GM23248 (cell line): ENCODE data around the gene NAT9. TPM values are rescaled to one million over a fixed set of nuclear protein-coding genes. Genes with fewer than 3 reads are reported as not detected.

ENCODE experiments used
- DNase-seq: peaks from one replicate; pipeline ENCODE4 v3.0.0-alpha.2; 2015
- H2AFZ ChIP-seq: fragments of 200-600 bp; sonication (generic); 2 replicates; pipeline ENCODE4 v1.6.1; 2016; ENCODE audit warnings: antibody characterized with exemption
- H3F3A ChIP-seq: fragments of 200-600 bp; sonication (generic); 2 replicates; pipeline ENCODE4 v1.6.1; 2016; ENCODE audit warnings: mild to moderate bottlenecking, antibody characterized with exemption, mixed run types; ENCODE audit not compliant: insufficient read depth
- H3K27ac ChIP-seq: fragments of 200-600 bp; sonication (generic); 2 replicates; pipeline ENCODE4 v1.5.1; 2016; ENCODE audit warnings: mild to moderate bottlenecking
- H3K27me3 ChIP-seq: fragments of 200-600 bp; sonication (generic); replicated peaks from 2 replicates; pipeline ENCODE4 v1.6.1; 2016; ENCODE audit warnings: mild to moderate bottlenecking; ENCODE audit not compliant: insufficient read depth
- H3K36me3 ChIP-seq: fragments of 200-600 bp; sonication (generic); 2 replicates; pipeline ENCODE4 v1.6.1; 2016; ENCODE audit warnings: low read depth, mild to moderate bottlenecking
- H3K4me1 ChIP-seq: fragments of 200-600 bp; sonication (generic); 2 replicates; pipeline ENCODE4 v1.6.1; 2016; ENCODE audit warnings: mild to moderate bottlenecking; ENCODE audit not compliant: insufficient read depth
- H3K4me2 ChIP-seq: fragments of 200-600 bp; sonication (generic); one replicate; pipeline ENCODE4 v1.6.1; 2016; ENCODE audit warnings: mild to moderate bottlenecking; ENCODE audit not compliant: unreplicated experiment
- H3K4me3 ChIP-seq: fragments of 200-600 bp; sonication (generic); 2 replicates; pipeline ENCODE4 v1.5.1; 2016; ENCODE audit warnings: mild to moderate bottlenecking
- H3K79me2 ChIP-seq: fragments of 200-600 bp; sonication (generic); 2 replicates; pipeline ENCODE4 v1.6.1; 2016; ENCODE audit warnings: mild to moderate bottlenecking; ENCODE audit not compliant: insufficient read depth
- H3K9ac ChIP-seq: fragments of 200-600 bp; sonication (generic); 2 replicates; pipeline ENCODE4 v1.6.1; 2016; ENCODE audit warnings: mild to moderate bottlenecking
- H3K9me2 ChIP-seq: fragments of 200-600 bp; sonication (generic); 2 replicates; pipeline ENCODE4 v1.6.1; 2016; ENCODE audit warnings: mixed run types, mild to moderate bottlenecking, moderate library complexity; ENCODE audit not compliant: insufficient read depth
- H3K9me3 ChIP-seq: fragments of 200-600 bp; sonication (generic); one replicate; pipeline ENCODE4 v1.6.1; 2017; ENCODE audit warnings: low read depth
- H4K20me1 ChIP-seq: fragments of 200-600 bp; sonication (generic); 2 replicates; pipeline ENCODE4 v1.6.0; 2016; ENCODE audit not compliant: insufficient read depth
- EZH2 ChIP-seq: fragments of 200-600 bp; sonication (generic); IDR thresholded peaks from 2 replicates; pipeline ENCODE4 v1.6.1; 2018; ENCODE audit warnings: antibody characterized with exemption, mild to moderate bottlenecking; ENCODE audit not compliant: insufficient read depth, poor library complexity, severe bottlenecking
- EZH2phosphoT487 ChIP-seq: fragments of 200-600 bp; sonication (generic); IDR thresholded peaks from 2 replicates; pipeline ENCODE4 v1.6.1; 2018; ENCODE audit warnings: antibody characterized with exemption, moderate library complexity, mild to moderate bottlenecking, low read depth; ENCODE audit not compliant: insufficient read depth
- WGBS, 2 experiments: methylation state at CpG; one replicate each; pipeline ENCODE4 v1.1.6; 2015 to 2017; ENCODE audit warnings: low lambda C conversion rate in 2 of 2, low coverage in 1 of 2; ENCODE audit errors: missing lambda C conversion rate in 2 of 2; 5-methylcytosine and 5-hydroxymethylcytosine counted together
- in situ Hi-C: fragments of 300-500 bp; cut with MboI; formaldehyde crosslinking; loops from 2 replicates; pipeline ENCODE4 v1.15.0; 2020
- polyA plus RNA-seq: library from polyadenylated mRNA; unstranded; fragments of >200 nt; fragmentation: Nextera tagmentation; extraction: Ambion mirVana; gene quantifications from 2 replicates; pipeline ENCODE4 v1.2.1, GENCODE V29; 2016
- total RNA-seq: library from RNA; depleted of rRNA; stranded (reverse); fragments of >200 nt; shearing (Covaris generic); gene quantifications from 2 replicates; pipeline ENCODE4 v1.2.3, GENCODE V29; 2014

The NAT9 gene
- total and polyA plus RNA-seq, 2 experiments from 2014 or later: 26.4 to 34.6 TPM

- Histone ChIP-seq H3K9me2 (no peaks in the 10 kb centered on the region), H3K4me2 (no peak overlapping the region), H3K79me2 (peaks cover 4% of the 10 kb centered on the region; the same call in 1 of the 2 replicates), H3K9me3 (no peaks in the 10 kb centered on the region), H3K27me3 (no peaks in the 10 kb centered on the region), H3K4me3 (no peak overlapping the region), H4K20me1 (no peaks in the 10 kb centered on the region), H3K36me3 (no peaks in the 10 kb centered on the region), H3K9ac (no peak overlapping the region), H3K27ac (no peak overlapping the region), H3K4me1 (no peaks in the 10 kb centered on the region), H3F3A (no peaks in the 10 kb centered on the region), H2AFZ (no peak overlapping the region)
- 77 to 83% methylated on average over 5 of the region's 5 CpGs for WGBS, 2 experiments
- DNase-seq: no peak
- TF ChIP-seq EZH2 (no peak), EZH2phosphoT487 (no peak)
- in situ Hi-C loops: no loop called here
Measured at GRCh38 chr17:74784125-74784810, 8.1 kb upstream of the NAT9 start.

GRCh38 chr17:74782571-74782970, 6.4 kb upstream of the NAT9 start:
- 79 to 85% methylated on average over 5 of the region's 5 CpGs for WGBS, 2 experiments
- no peaks in the 10 kb centered on the region for H4K20me1 ChIP-seq
- H3K79me2 ChIP-seq: peaks cover 20% of the 10 kb centered on the region
- H3K4me1 ChIP-seq: no peaks in the 10 kb centered on the region
- H2AFZ ChIP-seq: no peak overlapping the region
- H3F3A ChIP-seq: no peaks in the 10 kb centered on the region
- in situ Hi-C loops: no loop called here
- no peak overlapping the region for H3K27ac ChIP-seq
- H3K9me2 ChIP-seq: no peaks in the 10 kb centered on the region
- no peak overlapping the region for H3K4me2 ChIP-seq
- TF ChIP-seq EZH2phosphoT487 (no peak), EZH2 (no peak)
- H3K4me3 ChIP-seq: no peak overlapping the region
- H3K9ac ChIP-seq: no peak overlapping the region
- no peaks in the 10 kb centered on the region for H3K9me3 ChIP-seq
- no peaks in the 10 kb centered on the region for H3K27me3 ChIP-seq
- H3K36me3 ChIP-seq: no peaks in the 10 kb centered on the region
- no peak for DNase-seq

GRCh38 chr17:74780443-74781238, 4.5 kb upstream of the NAT9 start:
- H3K4me1 ChIP-seq: 0 out of 2 replicates have a peak, but pooled peaks cover 7% of the 10 kb centered on the region
- H3K27me3 ChIP-seq: no peaks in the 10 kb centered on the region
- in situ Hi-C loops: no loop called here
- TF ChIP-seq EZH2phosphoT487: no peak
- no peak for TF ChIP-seq EZH2
- H3K27ac ChIP-seq: no peak overlapping the region
- H3K9me3 ChIP-seq: no peaks in the 10 kb centered on the region
- no peaks in the 10 kb centered on the region for H3K9me2 ChIP-seq
- no peaks in the 10 kb centered on the region for H3F3A ChIP-seq
- peaks cover 37% of the 10 kb centered on the region for H3K79me2 ChIP-seq
- H3K4me3 ChIP-seq: no peak overlapping the region
- WGBS, 2 experiments: 75 to 80% methylated on average over 7 of the region's 7 CpGs
- no peak for DNase-seq
- H2AFZ ChIP-seq: no peak overlapping the region
- no peak overlapping the region for H3K9ac ChIP-seq
- H3K36me3 ChIP-seq: no peaks in the 10 kb centered on the region
- H3K4me2 ChIP-seq: no peak overlapping the region
- no peaks in the 10 kb centered on the region for H4K20me1 ChIP-seq

- no peaks in the 10 kb centered on the region for H3K9me2 ChIP-seq
- H3K27me3 ChIP-seq: no peaks in the 10 kb centered on the region
- in situ Hi-C loops: no loop called here
- TF ChIP-seq EZH2: no peak
- no peak for TF ChIP-seq EZH2phosphoT487
- H3K4me2 ChIP-seq: no peak overlapping the region
- no peak overlapping the region for H3K27ac ChIP-seq
- H3K79me2 ChIP-seq: peaks cover 44% of the 10 kb centered on the region
- no peak overlapping the region for H3K4me3 ChIP-seq
- no peaks in the 10 kb centered on the region for H4K20me1 ChIP-seq
- peaks cover 11% of the 10 kb centered on the region; the same call in 1 of the 2 replicates for H3K4me1 ChIP-seq
- 87 to 89% methylated on average over 11 of the region's 11 CpGs for WGBS, 2 experiments
- no peak overlapping the region for H2AFZ ChIP-seq
- H3K9ac ChIP-seq: no peak overlapping the region
- no peaks in the 10 kb centered on the region for H3F3A ChIP-seq
- H3K9me3 ChIP-seq: no peaks in the 10 kb centered on the region
- H3K36me3 ChIP-seq: no peaks in the 10 kb centered on the region
- no peak for DNase-seq
Measured at GRCh38 chr17:74779948-74780400, 3.8 kb upstream of the NAT9 start.
